Activated CD4-positive, alpha-beta memory T cell treated with anti-CD3 and anti-CD28 coated beads for 36 hours (primary cell): ENCODE results near the gene SDHA. TPM values are rescaled to one million over a fixed set of nuclear protein-coding genes. Genes with fewer than 3 reads are reported as not detected.
A peak's percentile ranks its signal among the peaks of the same experiment; 100 is the strongest.
"Not testable (repeated sequence)": the region's sequence is repeated elsewhere in the genome, so short reads cannot be mapped to it uniquely, and the experiment has no call there.

ENCODE experiments used
- CTCF ChIA-PET: fragments of 350-600 bp; sonication (Branson Sonifier 250); formaldehyde crosslinking; loops from one replicate; lab custom pipeline; 2021; ENCODE audit warnings: antibody characterized with exemption, inconsistent platforms; lab: Charles Lee
- POLR2A ChIA-PET: fragments of 350-600 bp; sonication (Branson Sonifier 250); formaldehyde crosslinking; loops from one replicate; lab custom pipeline; 2021; ENCODE audit warnings: antibody characterized with exemption; lab: Charles Lee
- DNase-seq: peaks from one replicate; pipeline ENCODE4 v3.0.0-alpha.2; 2020
- H3K27ac Mint-ChIP-seq: one replicate; pipeline ENCODE4 v1.8.0; 2021; ENCODE audit warnings: mixed read lengths
- H3K27me3 Mint-ChIP-seq: one replicate; pipeline ENCODE4 v1.8.0; 2021; ENCODE audit warnings: mixed read lengths
- H3K36me3 Mint-ChIP-seq: one replicate; pipeline ENCODE4 v1.8.0; 2021; ENCODE audit warnings: mixed read lengths
- H3K4me1 Mint-ChIP-seq: one replicate; pipeline ENCODE4 v1.8.0; 2021; ENCODE audit warnings: low read depth, mixed read lengths
- H3K4me3 Mint-ChIP-seq: one replicate; pipeline ENCODE4 v1.8.0; 2021; ENCODE audit warnings: mild to moderate bottlenecking, mixed read lengths
- H3K9me3 Mint-ChIP-seq: one replicate; pipeline ENCODE4 v1.8.0; 2021; ENCODE audit warnings: mixed read lengths
- intact Hi-C: fragments of 100-400 bp; cut with micrococcal nuclease; formaldehyde crosslinking; loops from one replicate; pipeline ENCODE4 v1.15.1; 2023
- total RNA-seq, 2 experiments: library from RNA; stranded (reverse); gene quantifications; one replicate each; pipeline ENCODE4 v1.2.3, GENCODE V29; 2021

SDHA gene
- total RNA-seq = 100 to 1,000 TPM; 142 to 143 TPM

DNA sequence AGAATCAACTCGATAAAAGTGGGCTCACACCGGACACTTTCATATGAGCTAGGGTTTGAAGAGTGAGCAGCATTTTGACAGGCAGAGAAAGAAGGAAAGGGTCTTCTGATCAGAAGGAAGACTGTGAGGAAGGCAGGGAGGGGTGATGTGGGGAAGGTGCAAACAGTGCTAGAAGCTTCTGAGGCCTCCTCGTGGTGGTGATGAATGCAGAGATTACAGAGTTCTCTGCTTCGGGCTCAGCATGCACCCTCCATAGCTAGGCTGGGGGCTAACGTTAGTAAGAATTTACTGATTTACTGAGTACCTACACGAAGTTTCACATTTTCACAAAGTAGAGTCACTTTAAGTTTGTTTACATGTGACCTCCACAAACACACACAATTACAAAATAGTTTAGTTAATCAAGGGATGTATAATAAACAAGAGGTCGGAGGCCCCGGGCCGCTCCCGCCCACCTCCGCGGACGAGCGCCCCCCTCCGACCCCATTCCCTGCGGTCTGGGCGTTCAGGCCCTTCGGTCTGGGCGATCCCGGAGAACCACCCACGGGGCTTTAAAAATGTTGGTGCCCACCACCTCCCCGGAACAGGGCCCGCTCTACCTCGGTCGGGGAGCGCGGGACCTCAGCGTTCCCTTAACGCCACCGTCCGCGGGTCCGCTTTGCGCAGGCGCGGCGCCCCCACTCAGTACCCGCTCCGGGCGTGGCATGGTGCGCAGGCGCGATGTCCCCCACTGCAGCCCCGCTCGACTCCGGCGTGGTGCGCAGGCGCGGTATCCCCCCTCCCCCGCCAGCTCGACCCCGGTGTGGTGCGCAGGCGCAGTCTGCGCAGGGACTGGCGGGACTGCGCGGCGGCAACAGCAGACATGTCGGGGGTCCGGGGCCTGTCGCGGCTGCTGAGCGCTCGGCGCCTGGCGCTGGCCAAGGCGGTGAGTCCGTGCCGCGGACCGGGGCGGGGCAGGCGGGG lies at the start of gene SDHA, which contains the start of gene CCDC127:
TSS of gene SDHA (plus strand) at position 827 of the 963 bp plus-strand sequence. CDS start at position 863, 36 bp downstream.
TSS of gene CCDC127 (minus strand) at position 660 of the 963 bp plus-strand sequence. CDS start 1,304 bp downstream, outside the sequence.
- Mint-ChIP-seq H3K4me1 (peaks cover 58% of the 10 kb centered on the region), H3K36me3 (peaks cover 15% of the 10 kb centered on the region), H3K27ac (peak within 1 kb of the TSS; percentile 90), H3K4me3 (peak within 1 kb of the TSS; percentile 92)
- intact Hi-C loops = loop anchor here (2.0 to 10.0 kb wide), 3 partner anchors 29 to 237 kb away; no protein-coding TSS in a partner anchor
- CTCF ChIA-PET = interaction anchor here (1.0 to 3.6 kb wide), 2 partner anchors 29 to 229 kb away, joined by 3 to 20 read pairs; no protein-coding TSS in a partner anchor
- H3K9me3 Mint-ChIP-seq, H3K27me3 Mint-ChIP-seq: not testable (repeated sequence)
- POLR2A ChIA-PET = interaction anchor here (2.2 kb wide), 1 partner anchor 53 kb away, joined by 10 read pairs; the partner anchor contains the start of gene PDCD6
- peak; percentile 98 for DNase-seq

DNA sequence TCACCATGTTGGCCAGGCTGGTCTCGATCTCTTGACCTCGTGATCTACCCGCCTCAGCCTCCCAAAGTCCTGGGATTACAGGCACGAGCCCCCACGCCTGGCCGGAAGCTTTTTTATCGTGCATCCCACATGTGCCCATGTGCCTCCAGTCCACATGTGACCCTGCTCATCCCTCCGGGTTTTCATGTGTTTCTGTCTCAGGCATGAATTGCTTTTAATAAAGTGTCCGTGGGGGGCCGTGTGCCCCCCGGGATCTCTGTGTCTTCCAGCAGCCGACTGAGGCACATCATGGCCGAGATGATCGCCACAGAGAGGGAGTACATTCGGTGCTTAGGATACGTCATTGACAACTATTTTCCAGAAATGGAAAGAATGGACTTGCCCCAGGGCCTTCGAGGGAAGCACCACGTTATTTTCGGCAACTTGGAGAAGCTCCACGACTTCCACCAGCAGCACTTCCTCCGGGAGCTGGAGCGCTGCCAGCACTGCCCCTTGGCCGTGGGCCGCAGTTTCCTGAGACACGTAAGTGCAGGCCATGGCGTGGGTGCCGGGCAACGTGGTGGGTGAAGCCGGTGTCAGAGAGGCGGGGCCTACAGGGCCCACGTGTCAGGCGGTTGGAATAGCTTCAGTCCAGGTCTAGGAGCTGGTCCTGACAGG lies 48.9 kb upstream of the SDHA start:
- Mint-ChIP-seq H3K27me3 (peaks cover 4% of the 10 kb centered on the region), H3K4me1 (no peaks in the 10 kb centered on the region), H3K4me3 (no peak overlapping the region), H3K36me3 (no peaks in the 10 kb centered on the region), H3K9me3 (no peaks in the 10 kb centered on the region), H3K27ac (no peak overlapping the region)
- peak; percentile 3 for DNase-seq
- ChIA-PET CTCF (no interaction called here), POLR2A (no interaction called here)
- intact Hi-C loops = no loop called here

- no peak for DNase-seq
- CTCF ChIA-PET = no interaction called here
- no peaks in the 10 kb centered on the region for H3K9me3 Mint-ChIP-seq
- POLR2A ChIA-PET = no interaction called here
- no peak overlapping the region for H3K27ac Mint-ChIP-seq
- intact Hi-C loops = no loop called here
- no peaks in the 10 kb centered on the region for H3K36me3 Mint-ChIP-seq
- H3K4me1 Mint-ChIP-seq = no peaks in the 10 kb centered on the region
- H3K4me3 Mint-ChIP-seq = no peak overlapping the region
- peaks cover 4% of the 10 kb centered on the region for H3K27me3 Mint-ChIP-seq
Observed at GRCh38 chr5:169728-170094, 48.4 kb upstream of the SDHA start.

DNA sequence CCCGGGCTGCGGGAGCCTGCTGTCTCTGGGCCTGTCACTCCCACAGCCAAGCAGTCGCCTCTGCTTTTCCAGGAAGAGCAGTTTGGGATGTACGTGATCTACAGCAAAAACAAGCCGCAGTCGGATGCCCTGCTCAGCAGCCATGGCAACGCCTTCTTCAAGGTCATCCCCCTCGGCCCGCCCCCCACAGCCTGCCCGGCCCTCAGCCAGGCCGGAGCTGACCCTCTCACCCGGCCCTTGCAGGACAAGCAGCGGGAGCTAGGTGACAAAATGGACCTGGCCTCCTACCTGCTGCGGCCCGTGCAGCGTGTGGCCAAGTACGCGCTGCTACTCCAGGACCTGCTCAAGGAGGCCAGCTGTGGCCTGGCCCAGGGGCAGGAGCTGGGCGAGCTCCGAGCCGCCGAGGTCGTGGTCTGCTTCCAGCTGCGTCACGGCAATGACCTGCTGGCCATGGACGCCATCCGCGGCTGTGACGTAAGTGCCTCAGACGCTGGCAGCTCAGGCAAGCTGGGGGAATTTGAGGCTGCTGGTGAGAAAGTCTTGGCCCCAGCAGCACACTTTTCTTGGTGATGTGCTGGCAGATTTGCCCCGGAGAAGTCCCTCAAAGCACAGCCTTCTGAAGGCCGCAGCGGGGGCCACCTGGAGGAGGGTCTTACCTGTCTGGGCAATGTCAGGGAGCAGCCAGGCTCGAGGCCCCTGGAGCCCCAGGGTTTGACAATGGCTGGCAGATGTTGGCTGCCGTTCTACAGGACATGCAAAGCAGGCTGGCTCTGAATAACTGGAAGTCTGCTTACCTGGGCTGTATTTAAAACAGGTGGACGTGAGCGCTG lies 46.9 kb upstream of the SDHA start:
- ChIA-PET CTCF (no interaction called here), POLR2A (no interaction called here)
- Mint-ChIP-seq H3K9me3 (no peaks in the 10 kb centered on the region), H3K4me3 (no peak overlapping the region), H3K27ac (no peak overlapping the region), H3K36me3 (no peaks in the 10 kb centered on the region), H3K27me3 (peaks cover 4% of the 10 kb centered on the region), H3K4me1 (no peaks in the 10 kb centered on the region)
- DNase-seq = peak; percentile 3
- intact Hi-C loops = no loop called here

GRCh38 chr5:171801-172331 lies 46.3 kb upstream of the SDHA start:
- peak; percentile 5 for DNase-seq
- Mint-ChIP-seq H3K4me1 (no peaks in the 10 kb centered on the region), H3K27ac (no peak overlapping the region), H3K27me3 (peaks cover 4% of the 10 kb centered on the region), H3K4me3 (no peak overlapping the region), H3K9me3 (no peaks in the 10 kb centered on the region), H3K36me3 (no peaks in the 10 kb centered on the region)
- intact Hi-C loops = no loop called here
- ChIA-PET POLR2A (no interaction called here), CTCF (no interaction called here)

DNA sequence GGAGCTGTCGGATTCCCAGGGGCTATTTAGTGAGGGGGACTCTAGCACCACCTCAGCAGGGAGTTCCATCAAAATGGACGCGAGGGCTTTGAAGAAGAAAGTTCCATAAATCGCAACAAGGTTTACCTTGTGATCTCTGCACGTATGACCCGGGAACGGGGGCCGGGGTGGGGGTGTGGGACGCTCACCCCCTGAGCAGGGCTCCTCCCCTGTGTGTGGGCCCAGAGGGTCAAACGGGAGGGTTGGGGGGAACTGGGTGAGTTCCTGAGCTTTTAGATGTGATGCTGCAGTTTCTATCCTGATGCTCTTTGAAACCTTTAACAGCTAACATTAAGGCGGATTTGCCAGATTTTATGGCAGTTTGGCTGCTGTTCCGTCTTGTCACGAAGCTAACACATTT lies 45.7 kb upstream of the SDHA start:
- Mint-ChIP-seq H3K4me3 (no peak overlapping the region), H3K27ac (no peak overlapping the region), H3K36me3 (no peaks in the 10 kb centered on the region), H3K4me1 (no peaks in the 10 kb centered on the region), H3K27me3 (peaks cover 4% of the 10 kb centered on the region), H3K9me3 (no peaks in the 10 kb centered on the region)
- peak; percentile 1 for DNase-seq
- intact Hi-C loops = no loop called here
- ChIA-PET CTCF (no interaction called here), POLR2A (no interaction called here)

- H3K4me3 Mint-ChIP-seq = no peak overlapping the region
- peaks cover 4% of the 10 kb centered on the region for H3K27me3 Mint-ChIP-seq
- no peak overlapping the region for H3K27ac Mint-ChIP-seq
- H3K4me1 Mint-ChIP-seq = no peaks in the 10 kb centered on the region
- ChIA-PET POLR2A (no interaction called here), CTCF (no interaction called here)
- no peaks in the 10 kb centered on the region for H3K36me3 Mint-ChIP-seq
- no peaks in the 10 kb centered on the region for H3K9me3 Mint-ChIP-seq
- DNase-seq = no peak
- intact Hi-C loops = no loop called here
Observed at GRCh38 chr5:172841-173251, 45.3 kb upstream of the SDHA start.

GRCh38 chr5:173392-174290 lies 44.5 kb upstream of the SDHA start:
- H3K27ac Mint-ChIP-seq = no peak overlapping the region
- POLR2A ChIA-PET = no interaction called here

DNA sequence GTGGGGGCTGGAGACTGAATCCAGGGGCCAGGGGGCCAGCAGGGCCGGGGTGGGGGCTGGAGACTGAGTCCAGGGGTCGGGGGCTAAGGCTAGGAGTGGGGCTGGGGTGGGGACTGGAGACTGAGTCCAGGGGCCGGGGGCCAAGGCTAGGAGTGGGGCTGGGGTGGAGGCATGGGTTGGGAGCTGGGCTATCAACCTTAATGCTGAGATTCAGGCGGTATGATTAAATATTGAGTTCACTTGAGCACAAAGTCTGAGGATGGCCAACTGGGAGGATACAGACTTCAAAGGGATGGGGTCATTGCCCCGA lies 43.9 kb upstream of the SDHA start:
- no peaks in the 10 kb centered on the region for H3K4me1 Mint-ChIP-seq
- H3K27ac Mint-ChIP-seq = no peak overlapping the region
- H3K4me3 Mint-ChIP-seq = no peak overlapping the region
- intact Hi-C loops = no loop called here
- CTCF ChIA-PET = no interaction called here
- POLR2A ChIA-PET = no interaction called here
- no peaks in the 10 kb centered on the region for H3K36me3 Mint-ChIP-seq
- peaks cover 4% of the 10 kb centered on the region for H3K27me3 Mint-ChIP-seq
- DNase-seq = no peak
- no peaks in the 10 kb centered on the region for H3K9me3 Mint-ChIP-seq

More at GRCh38 chr5:173392-174290, 44.5 kb upstream of the SDHA start:
- CTCF ChIA-PET = no interaction called here
- DNase-seq = no peak
- intact Hi-C loops = no loop called here
- Mint-ChIP-seq H3K9me3 (no peaks in the 10 kb centered on the region), H3K4me1 (no peaks in the 10 kb centered on the region), H3K27me3 (peaks cover 4% of the 10 kb centered on the region), H3K36me3 (no peaks in the 10 kb centered on the region), H3K4me3 (no peak overlapping the region)

GRCh38 chr5:174876-175465 lies 43.1 kb upstream of the SDHA start:
- Mint-ChIP-seq H3K4me1 (no peaks in the 10 kb centered on the region), H3K36me3 (no peaks in the 10 kb centered on the region), H3K27ac (no peak overlapping the region), H3K4me3 (no peak overlapping the region), H3K9me3 (no peaks in the 10 kb centered on the region), H3K27me3 (peaks cover 4% of the 10 kb centered on the region)
- ChIA-PET CTCF (no interaction called here), POLR2A (no interaction called here)
- intact Hi-C loops = no loop called here
- no peak for DNase-seq
